GM12801 (cell line): ENCODE data around the gene RFX3.

Experiments
- TF ChIP-seq, protein P1 (sequence below): IDR thresholded peaks from one replicate; pipeline ENCODE4 v1.5.1; 2011; ENCODE audit warnings: control low read depth; ENCODE audit not compliant: insufficient read length; ENCODE audit errors: extremely low read depth

The RFX3 gene

DNA sequence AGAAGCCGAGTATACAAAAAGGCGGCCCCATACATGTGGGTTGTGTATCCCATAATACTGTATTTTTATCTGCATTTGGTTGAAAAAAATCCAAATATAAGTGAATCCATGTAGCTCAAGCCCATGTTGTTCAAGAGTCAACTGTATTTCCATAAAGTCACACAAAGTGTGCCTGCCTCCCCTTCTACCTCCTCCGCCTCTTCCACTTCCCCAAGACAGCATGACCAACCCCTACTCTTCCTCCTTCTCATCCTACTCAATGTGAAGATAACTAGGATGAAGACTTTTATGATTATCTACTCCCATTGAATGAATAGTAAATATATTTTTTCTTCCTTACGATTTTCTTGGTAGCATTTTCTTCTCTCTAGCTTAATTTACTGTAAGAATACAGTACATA lies 92.7 kb downstream of the RFX3 start:
- TF ChIP-seq, protein P1, sequence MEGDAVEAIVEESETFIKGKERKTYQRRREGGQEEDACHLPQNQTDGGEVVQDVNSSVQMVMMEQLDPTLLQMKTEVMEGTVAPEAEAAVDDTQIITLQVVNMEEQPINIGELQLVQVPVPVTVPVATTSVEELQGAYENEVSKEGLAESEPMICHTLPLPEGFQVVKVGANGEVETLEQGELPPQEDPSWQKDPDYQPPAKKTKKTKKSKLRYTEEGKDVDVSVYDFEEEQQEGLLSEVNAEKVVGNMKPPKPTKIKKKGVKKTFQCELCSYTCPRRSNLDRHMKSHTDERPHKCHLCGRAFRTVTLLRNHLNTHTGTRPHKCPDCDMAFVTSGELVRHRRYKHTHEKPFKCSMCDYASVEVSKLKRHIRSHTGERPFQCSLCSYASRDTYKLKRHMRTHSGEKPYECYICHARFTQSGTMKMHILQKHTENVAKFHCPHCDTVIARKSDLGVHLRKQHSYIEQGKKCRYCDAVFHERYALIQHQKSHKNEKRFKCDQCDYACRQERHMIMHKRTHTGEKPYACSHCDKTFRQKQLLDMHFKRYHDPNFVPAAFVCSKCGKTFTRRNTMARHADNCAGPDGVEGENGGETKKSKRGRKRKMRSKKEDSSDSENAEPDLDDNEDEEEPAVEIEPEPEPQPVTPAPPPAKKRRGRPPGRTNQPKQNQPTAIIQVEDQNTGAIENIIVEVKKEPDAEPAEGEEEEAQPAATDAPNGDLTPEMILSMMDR = no peak

DNA sequence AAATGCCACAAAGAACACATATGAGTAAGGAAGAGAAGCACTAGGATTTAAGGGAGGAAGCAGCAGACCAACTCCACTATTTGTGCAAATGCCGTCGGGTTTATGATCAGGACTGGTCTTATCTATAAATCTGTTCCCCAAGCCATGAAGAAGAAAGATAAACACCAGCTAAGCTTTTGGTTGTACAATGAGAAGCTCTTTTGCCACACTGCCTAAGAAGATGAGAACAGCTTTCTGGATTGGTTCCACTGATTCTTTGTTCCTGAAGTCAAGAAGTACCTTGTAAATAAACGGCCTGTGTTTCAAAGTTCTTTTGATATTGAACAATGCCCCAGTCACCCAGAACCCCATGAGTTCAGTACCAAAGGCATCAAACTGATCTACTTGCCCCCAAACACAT lies 93.9 kb downstream of the RFX3 start:
- TF ChIP-seq, protein P1 = no peak

DNA sequence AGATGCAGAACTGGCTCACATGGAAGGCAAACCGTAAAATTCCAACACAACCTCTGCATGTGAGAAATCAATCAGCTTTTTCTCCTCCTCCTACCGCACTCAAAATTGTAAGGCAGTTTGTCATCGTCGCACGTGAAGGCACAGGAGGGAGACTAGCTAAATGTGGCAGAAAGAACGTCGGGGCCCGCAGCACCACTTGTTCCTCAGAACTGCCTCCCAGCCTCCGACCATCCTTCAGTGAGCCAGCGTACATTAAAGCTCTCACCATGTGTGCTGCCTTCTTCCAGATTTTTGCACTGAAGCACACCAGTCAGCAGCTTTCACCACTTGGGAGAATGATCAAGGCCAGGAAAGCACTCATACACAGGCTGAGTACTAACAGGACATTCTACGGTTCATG lies 105.9 kb downstream of the RFX3 start:
- TF ChIP-seq, protein P1 = no peak

DNA sequence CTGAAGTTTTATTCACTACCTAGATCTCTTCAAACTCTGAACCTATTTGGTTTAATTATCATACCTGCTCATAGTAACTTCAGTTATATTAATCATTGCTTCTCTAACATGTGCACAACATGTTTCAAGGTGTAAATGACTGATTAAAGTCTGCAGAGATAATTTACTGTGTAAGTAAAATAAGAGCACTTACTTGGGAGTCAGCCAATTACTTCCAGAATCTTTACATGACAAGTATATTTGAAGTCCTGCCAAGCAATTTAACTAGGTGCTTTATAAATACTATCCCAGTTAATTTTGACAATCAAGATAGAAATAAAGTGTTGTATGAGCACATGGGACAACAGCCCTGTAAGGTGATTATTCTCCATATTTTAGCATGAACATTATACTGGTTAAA lies 109.9 kb downstream of the RFX3 start:
- TF ChIP-seq, protein P1 = no peak

DNA sequence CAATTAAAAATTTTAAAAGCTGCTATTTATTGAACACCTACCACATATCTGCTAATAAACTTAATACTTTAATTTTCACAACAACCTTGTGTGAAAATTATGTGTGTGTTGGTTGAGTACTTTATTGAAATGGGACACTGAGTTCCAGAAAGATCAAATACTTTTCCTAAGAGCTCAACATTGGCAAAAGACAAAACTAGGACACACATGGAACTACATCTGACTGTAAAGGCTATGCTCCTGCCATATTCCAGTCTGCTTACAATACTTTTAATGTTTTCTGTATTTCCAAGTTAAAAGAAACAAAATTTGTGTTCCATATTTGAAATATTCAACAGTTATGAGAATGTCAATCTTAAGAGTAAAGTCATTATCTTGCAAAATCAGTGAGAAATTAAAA lies 111.8 kb downstream of the RFX3 start:
- TF ChIP-seq, protein P1 = no peak

DNA sequence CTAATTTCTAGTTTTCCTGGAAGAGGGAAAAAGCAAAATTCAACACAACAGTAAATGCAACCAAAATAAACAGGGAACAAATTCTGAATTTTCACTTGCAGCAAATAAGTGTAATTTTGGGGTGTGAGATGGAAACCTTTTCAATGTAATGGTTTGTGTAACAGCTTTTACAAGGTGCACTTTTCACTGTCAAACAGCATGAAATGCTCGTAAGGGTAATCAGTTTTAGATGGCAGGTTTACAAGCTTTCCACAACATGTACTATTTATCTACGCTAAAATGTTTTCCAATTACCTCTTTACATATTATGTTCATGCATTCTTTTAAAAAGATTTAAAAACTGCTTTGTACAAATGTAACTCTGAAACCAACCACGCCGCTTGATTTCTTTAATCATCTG lies 115.3 kb downstream of the RFX3 start:
- TF ChIP-seq, protein P1 = no peak

DNA sequence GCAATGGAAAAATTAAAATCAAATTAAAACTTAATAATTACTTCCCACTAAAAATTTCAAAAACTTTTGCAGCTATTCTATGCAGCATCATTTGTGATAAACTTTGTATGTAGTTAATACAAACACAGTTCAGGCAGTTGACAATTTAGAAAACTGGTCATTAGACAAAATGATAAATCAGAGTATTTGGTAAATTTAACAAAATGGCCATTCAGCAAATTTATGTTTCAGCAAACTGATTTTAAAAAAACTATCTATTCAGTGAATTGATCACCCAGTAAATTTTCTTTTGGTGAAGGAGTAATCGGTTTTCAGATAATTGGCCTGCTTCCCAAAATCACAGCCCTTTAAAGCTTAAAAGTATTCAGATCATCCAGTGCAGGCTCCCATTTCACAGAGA lies 116.3 kb downstream of the RFX3 start:
- TF ChIP-seq, protein P1 = no peak

DNA sequence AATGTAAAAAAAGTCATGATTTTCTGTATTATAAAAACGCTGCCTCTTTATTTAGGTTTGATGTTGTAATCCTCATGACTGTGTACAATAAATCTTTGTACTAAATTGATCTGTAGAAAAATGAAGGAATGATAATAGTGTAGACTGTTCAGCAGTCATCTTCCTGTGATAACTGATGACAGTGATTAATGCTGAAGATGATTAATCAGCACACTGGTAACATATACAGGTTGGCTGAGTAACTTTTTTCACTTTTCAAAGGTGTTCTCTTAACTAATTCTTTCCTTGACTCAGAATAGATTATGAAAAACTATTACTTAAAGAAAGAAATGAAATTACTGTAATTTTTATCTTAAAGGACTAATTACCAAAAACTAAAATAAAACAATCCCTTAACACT lies 122.5 kb downstream of the RFX3 start:
- TF ChIP-seq, protein P1 = no peak
